SW 1271 (cell line): ENCODE measurements around the gene NTM.

Experiments
- DNase-seq, 2 experiments: peaks; one replicate each; lab custom pipeline; 2025; lab: John Stamatoyannopoulos, UW

Gene NTM

GRCh38 chr11:131601586-131601985 lies 231.2 kb downstream of the NTM start:
- DNase-seq = no peak

- no peak for DNase-seq
Measured at GRCh38 chr11:131602431-131602830, 232.0 kb downstream of the NTM start.

- no peak for DNase-seq
Measured at GRCh38 chr11:131606811-131607335, 236.5 kb downstream of the NTM start.

GRCh38 chr11:131609337-131609736 lies 238.9 kb downstream of the NTM start:
- DNase-seq = no peak

DNA sequence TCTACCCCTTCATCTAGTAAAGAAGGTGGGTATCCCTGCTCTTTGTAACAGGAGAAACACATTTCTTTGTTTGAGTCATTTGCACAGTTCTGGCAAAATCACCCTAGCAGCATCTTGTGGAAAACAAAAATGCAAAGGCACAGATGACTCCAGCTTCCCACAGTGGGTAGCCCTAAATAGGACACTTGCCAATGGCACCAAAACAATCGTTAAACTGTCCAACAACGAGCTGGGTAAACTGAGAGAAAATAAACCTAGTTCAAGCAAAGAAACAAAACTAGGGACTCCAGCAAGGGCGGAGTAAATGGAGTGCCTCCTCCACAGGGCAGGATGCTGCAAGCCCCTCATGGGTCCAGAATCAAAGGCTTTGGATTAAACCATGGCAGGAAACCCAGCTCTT lies 239.5 kb downstream of the NTM start:
- no peak for DNase-seq

- DNase-seq = no peak
Measured at GRCh38 chr11:131611322-131611721, 240.9 kb downstream of the NTM start.

DNA sequence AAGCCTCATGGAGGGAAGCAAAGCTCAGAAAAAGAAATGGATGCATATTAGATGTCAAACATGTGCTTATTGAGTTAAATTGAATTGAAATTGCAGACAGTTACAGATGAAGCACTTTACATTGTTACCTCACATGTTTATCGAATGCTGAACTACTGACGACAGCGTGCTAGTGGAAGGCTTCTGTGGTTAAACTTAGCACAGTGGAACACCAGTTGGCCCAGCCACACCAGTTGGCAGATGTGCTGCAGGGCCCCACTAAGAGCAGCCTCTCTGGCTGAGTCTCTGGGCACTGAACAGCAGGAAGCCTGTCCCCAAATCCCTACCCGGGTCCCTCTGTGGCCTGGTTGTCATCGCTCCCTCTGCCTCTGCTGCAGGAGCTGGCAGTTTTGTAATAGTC lies 242.1 kb downstream of the NTM start:
- DNase-seq = no peak

- no peak for DNase-seq
Measured at GRCh38 chr11:131614631-131615030, 244.2 kb downstream of the NTM start.

DNA sequence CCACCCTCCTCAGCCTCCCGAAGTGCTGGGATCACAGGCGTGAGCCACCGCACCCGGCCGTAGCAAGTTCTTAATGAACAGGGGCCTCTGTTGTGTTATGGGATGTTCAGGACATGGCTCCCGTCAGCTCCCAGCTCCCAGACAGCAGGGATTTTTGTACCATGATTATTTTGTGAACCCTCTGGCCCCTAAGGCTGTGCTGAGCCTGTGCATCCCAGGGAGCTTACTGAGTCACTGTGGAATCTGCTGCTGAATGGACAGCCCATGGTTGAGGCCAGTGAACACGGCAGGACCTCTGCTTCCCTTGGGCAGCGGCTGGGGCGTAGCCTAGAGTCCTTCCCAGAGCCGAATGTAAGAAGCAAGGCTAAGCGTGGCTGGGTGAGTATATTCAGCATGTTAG lies 245.2 kb downstream of the NTM start:
- no peak for DNase-seq

GRCh38 chr11:131616481-131617140 lies 246.2 kb downstream of the NTM start:
- no peak for DNase-seq

GRCh38 chr11:131618201-131618600 lies 247.8 kb downstream of the NTM start:
- no peak for DNase-seq

GRCh38 chr11:131622193-131622592 lies 251.8 kb downstream of the NTM start:
- DNase-seq = no peak

GRCh38 chr11:131624531-131624930 lies 254.1 kb downstream of the NTM start:
- DNase-seq = no peak

GRCh38 chr11:131626788-131627187 lies 256.4 kb downstream of the NTM start:
- no peak for DNase-seq

DNA sequence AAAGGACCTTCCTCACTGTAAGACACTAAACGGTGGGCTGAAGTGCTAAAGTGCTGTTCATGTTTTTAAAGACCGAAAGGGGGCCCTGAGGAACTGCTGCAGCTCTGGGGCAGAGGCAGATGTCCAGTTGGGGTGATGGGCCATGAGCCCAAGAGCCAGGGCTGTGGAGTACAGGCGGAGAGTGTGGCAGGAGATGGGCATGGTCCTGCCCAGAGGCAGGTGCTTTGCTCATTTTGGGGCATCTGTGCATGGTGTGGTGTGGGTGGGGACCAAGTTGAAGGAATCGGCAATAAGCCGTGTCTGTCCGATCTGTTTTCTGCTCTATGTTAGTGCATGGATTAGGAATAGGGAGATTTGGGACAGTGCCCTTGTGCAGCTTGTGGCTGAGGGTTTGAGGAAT lies 258.3 kb downstream of the NTM start:
- no peak for DNase-seq

DNA sequence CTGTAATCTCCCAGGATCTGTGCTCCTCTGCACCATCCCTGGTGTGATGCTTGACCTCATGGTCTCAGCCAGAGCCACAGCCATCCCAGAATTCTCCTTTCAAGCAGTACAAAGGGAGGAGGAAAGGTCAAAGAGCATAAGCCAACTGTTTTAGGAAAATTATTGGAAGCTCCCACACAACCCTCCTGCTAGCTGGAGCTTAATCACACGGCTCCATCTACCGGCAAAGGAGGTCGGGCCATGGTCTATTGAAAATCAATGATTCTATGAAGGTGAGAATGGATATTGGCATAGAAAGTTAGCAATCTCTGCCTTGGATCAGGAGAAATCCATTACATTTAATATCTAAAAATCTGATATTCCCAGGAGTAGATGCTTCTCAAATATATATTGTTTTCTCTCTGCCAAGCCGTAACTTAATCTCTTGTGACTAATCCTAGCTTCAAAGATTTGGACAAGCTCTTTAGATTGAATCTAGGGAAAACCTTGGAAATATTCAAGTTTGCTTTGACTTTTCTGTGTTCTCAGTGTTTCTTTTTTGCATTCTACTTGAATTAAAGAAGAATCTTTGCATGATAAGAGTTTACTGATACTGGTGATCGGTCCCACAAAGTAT lies 259.6 kb downstream of the NTM start:
- no peak for DNase-seq

- no peak for DNase-seq
Measured at GRCh38 chr11:131632971-131633370, 262.6 kb downstream of the NTM start.

DNA sequence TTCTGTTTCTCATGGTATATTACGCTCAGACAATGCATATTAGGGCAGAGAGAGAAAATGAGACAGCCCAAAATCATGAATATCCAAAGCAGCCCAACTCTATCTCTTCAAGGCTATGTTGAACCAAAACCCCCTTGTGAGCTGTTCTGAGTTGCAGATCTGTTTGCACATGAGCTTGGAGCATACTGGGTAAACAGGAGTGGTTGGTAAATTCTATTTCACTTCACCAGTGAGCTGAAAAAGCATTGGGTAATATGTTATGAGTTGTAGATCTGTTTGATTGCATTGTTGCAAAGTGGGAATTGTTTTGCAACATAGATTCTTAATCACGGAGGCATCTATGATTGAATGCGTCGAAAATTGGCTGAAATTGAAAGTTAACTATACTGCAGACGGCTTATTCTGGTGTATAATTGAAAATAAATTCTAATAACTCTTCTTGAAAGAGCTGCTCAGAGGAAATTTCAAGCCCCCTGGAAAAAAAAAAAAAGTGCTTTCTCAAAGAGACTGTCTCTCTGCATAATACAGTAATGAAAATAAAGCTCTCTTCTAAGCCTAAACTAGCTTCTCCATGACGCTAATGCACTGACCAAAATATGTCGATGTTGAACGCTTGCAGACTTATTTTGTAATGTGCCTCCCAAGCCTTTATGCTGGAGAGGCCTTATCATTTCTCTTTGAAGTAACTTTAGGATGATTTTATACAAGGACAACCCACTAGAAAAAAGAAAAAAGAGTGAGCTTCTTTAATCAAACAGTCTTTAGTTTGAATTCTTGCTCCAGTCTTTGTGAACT lies 263.7 kb downstream of the NTM start:
- DNase-seq = no peak

GRCh38 chr11:131637469-131638175 lies 267.2 kb downstream of the NTM start:
- DNase-seq = no peak

GRCh38 chr11:131638889-131639288 lies 268.5 kb downstream of the NTM start:
- DNase-seq = no peak

DNA sequence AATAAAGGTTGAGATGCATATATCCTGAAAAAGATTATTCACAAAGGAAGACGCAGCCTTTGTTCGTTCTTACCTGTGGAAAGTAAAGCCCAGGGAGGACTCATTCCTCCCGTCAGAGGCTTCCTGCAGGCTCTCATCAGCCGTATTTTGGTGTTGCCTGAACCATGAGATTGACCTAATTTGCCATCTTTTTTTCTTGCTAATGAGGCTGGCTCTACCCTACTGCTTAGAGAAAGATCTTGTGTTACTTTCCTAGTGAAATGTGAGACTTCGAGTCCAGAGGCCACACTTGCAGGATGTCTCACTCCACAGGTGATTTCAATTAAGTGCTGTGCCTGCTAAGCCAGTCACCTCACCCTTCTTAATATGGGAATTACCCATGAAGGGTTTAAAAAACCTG lies 269.9 kb downstream of the NTM start:
- no peak for DNase-seq

- no peak for DNase-seq
Measured at GRCh38 chr11:131642756-131643531, 272.5 kb downstream of the NTM start.
